Measurements from ENCODE around the gene WNK2.
"Not testable (repeated sequence)": the region's sequence is repeated elsewhere in the genome, so short reads cannot be mapped to it uniquely, and the experiment has no call there.

Gene WNK2

GRCh38 chr9:93305497-93306020 is 121.6 kb downstream of the WNK2 start:
- DNase-seq (ENCODE audit: low read depth in 1 of 2, low spot score in 1 of 2), result no peak

- no peak for DNase-seq (ENCODE audit: low read depth in 1 of 2, low spot score in 1 of 2)
These were observed 122.1 kb downstream of the WNK2 start for GRCh38 chr9:93306081-93306480.

GRCh38 chr9:93306579-93307091 is 122.7 kb downstream of the WNK2 start:
- no peak for DNase-seq (ENCODE audit: low read depth in 1 of 2, low spot score in 1 of 2)

- DNase-seq (ENCODE audit: low read depth in 1 of 2, low spot score in 1 of 2), result no peak
These were observed 123.7 kb downstream of the WNK2 start for GRCh38 chr9:93307468-93308157.

- no peak for DNase-seq (ENCODE audit: low read depth in 1 of 2, low spot score in 1 of 2)
These were observed 124.2 kb downstream of the WNK2 start for GRCh38 chr9:93308158-93308602.

GRCh38 chr9:93308676-93309075 is 124.7 kb downstream of the WNK2 start:
- no peak for DNase-seq (ENCODE audit: low read depth in 1 of 2, low spot score in 1 of 2)

GRCh38 chr9:93309889-93310425 is 126.0 kb downstream of the WNK2 start:
- DNase-seq (ENCODE audit: low read depth in 1 of 2, low spot score in 1 of 2), result no peak

GRCh38 chr9:93315118-93315517 is 131.2 kb downstream of the WNK2 start:
- DNase-seq (ENCODE audit: low read depth in 1 of 2, low spot score in 1 of 2), result no peak

GRCh38 chr9:93315960-93316359 is 132.0 kb downstream of the WNK2 start:
- DNase-seq (ENCODE audit: low read depth in 1 of 2, low spot score in 1 of 2), result no peak

- DNase-seq (ENCODE audit: low read depth in 1 of 2, low spot score in 1 of 2), result no peak
These were observed 133.0 kb downstream of the WNK2 start for GRCh38 chr9:93316726-93317494.

GRCh38 chr9:93317495-93318094 is 133.7 kb downstream of the WNK2 start:
- no peak for DNase-seq (ENCODE audit: low read depth in 1 of 2, low spot score in 1 of 2)

- DNase-seq (ENCODE audit: low read depth in 1 of 2, low spot score in 1 of 2), result no peak
These were observed 134.5 kb downstream of the WNK2 start for GRCh38 chr9:93318480-93318879.

- no peak for DNase-seq (ENCODE audit: low read depth in 1 of 2, low spot score in 1 of 2)
These were observed 135.5 kb downstream of the WNK2 start for GRCh38 chr9:93319301-93319991.

GRCh38 chr9:93319992-93320500 is 136.1 kb downstream of the WNK2 start:
- DNase-seq (ENCODE audit: low read depth in 1 of 2, low spot score in 1 of 2), result no peak

- DNase-seq (ENCODE audit: low read depth in 1 of 2, low spot score in 1 of 2), result no peak
These were observed 136.8 kb downstream of the WNK2 start for GRCh38 chr9:93320591-93321219.

- no peak for DNase-seq (ENCODE audit: low read depth in 1 of 2, low spot score in 1 of 2)
These were observed 137.3 kb downstream of the WNK2 start for GRCh38 chr9:93321220-93321610.

GRCh38 chr9:93323446-93323954 is 139.6 kb downstream of the WNK2 start:
- not testable (repeated sequence) for DNase-seq (ENCODE audit: low read depth in 1 of 2, low spot score in 1 of 2)

- no peak for DNase-seq (ENCODE audit: low read depth in 1 of 2, low spot score in 1 of 2)
These were observed 140.4 kb downstream of the WNK2 start for GRCh38 chr9:93324191-93324834.

GRCh38 chr9:93325307-93326035 is 141.5 kb downstream of the WNK2 start:
- DNase-seq (ENCODE audit: low read depth in 1 of 2, low spot score in 1 of 2), result no peak
